ENCODE measurements around the gene FAM53C.
"Not testable (repeated sequence)": the region's sequence is repeated elsewhere in the genome, so short reads cannot be mapped to it uniquely, and the experiment has no call there.

Gene FAM53C

GRCh38 chr5:138386290-138386689, 48.2 kb downstream of the FAM53C start:
- Mint-ChIP-seq H3K4me1 (ENCODE audit: low read depth in 2 of 2) (no peaks in the 10 kb centered on the region), H3K9me3 (no peaks in the 10 kb centered on the region), H3K27ac (no peak overlapping the region), H3K4me3 (no peak overlapping the region), H3K27me3 (no peaks in the 10 kb centered on the region), H3K36me3 (ENCODE audit: insufficient read depth) (peaks cover 63% of the 10 kb centered on the region)
- ATAC-seq (replicated peaks) (no peak), DNase-seq (no peak)

DNA sequence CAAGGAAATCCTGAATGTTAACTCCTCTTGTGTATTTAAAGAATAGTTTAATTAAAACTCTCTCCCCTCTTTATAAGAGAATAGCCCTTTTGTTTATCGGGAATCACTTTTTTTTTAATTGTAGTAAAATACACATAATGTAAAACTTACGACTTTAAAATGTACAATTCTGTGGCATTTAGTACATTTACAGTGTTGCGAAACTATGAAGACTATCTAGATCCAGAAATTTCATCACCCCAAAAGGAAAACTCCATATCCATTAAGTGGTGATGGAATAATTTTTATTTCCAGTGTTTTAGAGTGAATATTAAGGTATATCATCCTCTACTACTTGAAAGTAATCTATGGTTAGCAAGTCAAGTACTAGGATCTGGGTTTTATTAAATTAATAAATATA, 51.3 kb downstream of the FAM53C start:
- Mint-ChIP-seq H3K4me3 (no peak overlapping the region), H3K36me3 (ENCODE audit: insufficient read depth) (peaks cover 44% of the 10 kb centered on the region), H3K27me3 (no peaks in the 10 kb centered on the region), H3K9me3 (no peaks in the 10 kb centered on the region), H3K4me1 (ENCODE audit: low read depth in 2 of 2) (no peaks in the 10 kb centered on the region), H3K27ac (peak overlapping the region in 1 of 2 donors; percentile 76)
- ATAC-seq (replicated peaks) = no peak
- DNase-seq = no peak

GRCh38 chr5:138389911-138390310, 51.8 kb downstream of the FAM53C start:
- DNase-seq; H3K27me3 Mint-ChIP-seq; H3K4me1 Mint-ChIP-seq (ENCODE audit: low read depth in 2 of 2); H3K9me3 Mint-ChIP-seq; H3K4me3 Mint-ChIP-seq; ATAC-seq (replicated peaks): not testable (repeated sequence)
- Mint-ChIP-seq H3K36me3 (ENCODE audit: insufficient read depth) (peaks cover 44% of the 10 kb centered on the region), H3K27ac (peak overlapping the region in 1 of 2 donors; percentile 76)

GRCh38 chr5:138391859-138392386, 53.9 kb downstream of the FAM53C start:
- no peak overlapping the region for H3K27ac Mint-ChIP-seq
- no peak overlapping the region for H3K4me3 Mint-ChIP-seq
- peaks cover 42% of the 10 kb centered on the region for H3K36me3 Mint-ChIP-seq (ENCODE audit: insufficient read depth)
- no peaks in the 10 kb centered on the region for H3K4me1 Mint-ChIP-seq (ENCODE audit: low read depth in 2 of 2)
- H3K27me3 Mint-ChIP-seq = no peaks in the 10 kb centered on the region
- no peaks in the 10 kb centered on the region for H3K9me3 Mint-ChIP-seq
- ATAC-seq (replicated peaks) = no peak
- no peak for DNase-seq

All from effector memory CD8-positive, alpha-beta T cell (primary cell).